ENCODE measurements around the gene RNU6-9. TPM values are rescaled to one million over a fixed set of nuclear protein-coding genes. Genes with fewer than 3 reads are reported as not detected.
"Not testable (repeated sequence)": the region's sequence is repeated elsewhere in the genome, so short reads cannot be mapped to it uniquely, and the experiment has no call there.

RNU6-9 gene
- polyA plus RNA-seq, 1 experiment, result not detected

GRCh38 chr19:853014-853585, 40.2 kb upstream of the RNU6-9 start:
- CTCF ChIA-PET, result no interaction called here
- no peak for DNase-seq (ENCODE audit: low read depth, low spot score)
- H3K27ac ChIP-seq (ENCODE audit: low read depth, low read length), result no peak overlapping the region
- no peak for TF ChIP-seq CTCF (IDR thresholded peaks at IDR 0.05; ENCODE audit: low read depth, low read length)
- H3K4me3 ChIP-seq (ENCODE audit: low read depth, low read length), result no peak overlapping the region
- H3K9me3 ChIP-seq (ENCODE audit: control insufficient read depth, insufficient read depth, low read length), result no peaks in the 10 kb centered on the region; the same call in 1 of the 2 replicates
- POLR2A ChIA-PET, result no interaction called here
- peaks cover 17% of the 10 kb centered on the region for H3K27me3 ChIP-seq (ENCODE audit: control insufficient read depth, insufficient read depth, low read length)

- POLR2A ChIA-PET, result interaction anchor here (0.7 kb wide), 1 partner anchor 10 kb away, joined by 3 read pairs; no protein-coding TSS in a partner anchor
- peaks cover 14% of the 10 kb centered on the region for H3K27me3 ChIP-seq (ENCODE audit: control insufficient read depth, insufficient read depth, low read length)
- H3K4me3 ChIP-seq (ENCODE audit: low read depth, low read length); DNase-seq (ENCODE audit: low read depth, low spot score); CTCF ChIA-PET; H3K9me3 ChIP-seq (ENCODE audit: control insufficient read depth, insufficient read depth, low read length); H3K27ac ChIP-seq (ENCODE audit: low read depth, low read length): not testable (repeated sequence)
These were observed 39.6 kb upstream of the RNU6-9 start for GRCh38 chr19:853614-854220.

- ChIA-PET CTCF (no interaction called here), POLR2A (interaction anchor here (0.7 kb wide), 2 partner anchors 9 to 39 kb away, joined by 3 read pairs; no protein-coding TSS in a partner anchor)
- Histone ChIP-seq H3K27me3 (ENCODE audit: control insufficient read depth, insufficient read depth, low read length) (peaks cover 16% of the 10 kb centered on the region), H3K4me3 (ENCODE audit: low read depth, low read length) (no peak overlapping the region), H3K27ac (ENCODE audit: low read depth, low read length) (no peak overlapping the region), H3K9me3 (ENCODE audit: control insufficient read depth, insufficient read depth, low read length) (no peaks in the 10 kb centered on the region; the same call in 1 of the 2 replicates)
- DNase-seq (ENCODE audit: low read depth, low spot score), result no peak
- no peak for TF ChIP-seq CTCF (IDR thresholded peaks at IDR 0.05; ENCODE audit: low read depth, low read length)
These were observed 38.7 kb upstream of the RNU6-9 start for GRCh38 chr19:854549-854948.

- H3K27me3 ChIP-seq (ENCODE audit: control insufficient read depth, insufficient read depth, low read length), result peaks cover 16% of the 10 kb centered on the region
- TF ChIP-seq CTCF (IDR thresholded peaks at IDR 0.05; ENCODE audit: low read depth, low read length), result no peak
These were observed 38.1 kb upstream of the RNU6-9 start for GRCh38 chr19:855142-855541.

GRCh38 chr19:855566-856120, 37.6 kb upstream of the RNU6-9 start:
- CTCF ChIA-PET, result no interaction called here
- Histone ChIP-seq H3K9me3 (ENCODE audit: control insufficient read depth, insufficient read depth, low read length) (no peaks in the 10 kb centered on the region; the same call in 1 of the 2 replicates), H3K27me3 (ENCODE audit: control insufficient read depth, insufficient read depth, low read length) (peaks cover 16% of the 10 kb centered on the region), H3K4me3 (ENCODE audit: low read depth, low read length) (no peak overlapping the region), H3K27ac (ENCODE audit: low read depth, low read length) (no peak overlapping the region)
- DNase-seq (ENCODE audit: low read depth, low spot score), result no peak
- no peak for TF ChIP-seq CTCF (IDR thresholded peaks at IDR 0.05; ENCODE audit: low read depth, low read length)
- POLR2A ChIA-PET, result no interaction called here

More at GRCh38 chr19:855142-855541, 38.1 kb upstream of the RNU6-9 start:
- DNase-seq (ENCODE audit: low read depth, low spot score), result no peak
- POLR2A ChIA-PET, result no interaction called here
- Histone ChIP-seq H3K4me3 (ENCODE audit: low read depth, low read length) (no peak overlapping the region), H3K9me3 (ENCODE audit: control insufficient read depth, insufficient read depth, low read length) (no peaks in the 10 kb centered on the region; the same call in 1 of the 2 replicates), H3K27ac (ENCODE audit: low read depth, low read length) (no peak overlapping the region)
- CTCF ChIA-PET, result no interaction called here

All from AG04450 (cell line).